ENCODE measurements around the gene RHOH.

DNA sequence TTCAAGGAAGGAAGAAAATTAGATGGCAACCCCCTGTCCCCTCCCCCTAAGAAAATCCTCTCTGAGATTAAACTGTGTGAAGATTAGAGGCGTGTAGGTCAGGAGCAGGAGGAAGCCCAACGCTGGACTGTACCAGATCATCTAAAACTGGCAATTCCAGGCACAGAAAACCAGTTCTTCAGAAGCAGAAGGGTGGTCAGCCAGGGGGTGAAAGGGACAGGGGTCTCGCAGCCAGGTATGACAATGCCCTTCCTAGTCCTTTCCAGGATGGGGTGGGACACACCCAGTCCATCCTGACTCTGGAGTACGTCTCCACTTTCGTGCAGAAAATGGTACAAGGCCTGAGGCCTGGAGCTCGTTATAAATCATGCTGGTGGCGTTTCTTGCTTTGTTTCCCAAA lies 3.3 kb upstream of the RHOH start:
- TF ChIP-seq, protein P1, sequence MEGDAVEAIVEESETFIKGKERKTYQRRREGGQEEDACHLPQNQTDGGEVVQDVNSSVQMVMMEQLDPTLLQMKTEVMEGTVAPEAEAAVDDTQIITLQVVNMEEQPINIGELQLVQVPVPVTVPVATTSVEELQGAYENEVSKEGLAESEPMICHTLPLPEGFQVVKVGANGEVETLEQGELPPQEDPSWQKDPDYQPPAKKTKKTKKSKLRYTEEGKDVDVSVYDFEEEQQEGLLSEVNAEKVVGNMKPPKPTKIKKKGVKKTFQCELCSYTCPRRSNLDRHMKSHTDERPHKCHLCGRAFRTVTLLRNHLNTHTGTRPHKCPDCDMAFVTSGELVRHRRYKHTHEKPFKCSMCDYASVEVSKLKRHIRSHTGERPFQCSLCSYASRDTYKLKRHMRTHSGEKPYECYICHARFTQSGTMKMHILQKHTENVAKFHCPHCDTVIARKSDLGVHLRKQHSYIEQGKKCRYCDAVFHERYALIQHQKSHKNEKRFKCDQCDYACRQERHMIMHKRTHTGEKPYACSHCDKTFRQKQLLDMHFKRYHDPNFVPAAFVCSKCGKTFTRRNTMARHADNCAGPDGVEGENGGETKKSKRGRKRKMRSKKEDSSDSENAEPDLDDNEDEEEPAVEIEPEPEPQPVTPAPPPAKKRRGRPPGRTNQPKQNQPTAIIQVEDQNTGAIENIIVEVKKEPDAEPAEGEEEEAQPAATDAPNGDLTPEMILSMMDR (IDR thresholded peaks at IDR 0.05; ENCODE audit: low read depth, low read length, poor library complexity, severe bottlenecking): no peak
- no peak for TF ChIP-seq EZH2phosphoT487 (IDR thresholded peaks at IDR 0.05; ENCODE audit: borderline replicate concordance, low read length)

Measured in DOHH2 (cell line).